Effector CD4-positive, alpha-beta T cell (primary cell): Measurements from ENCODE around the gene CMTM3.
"Not testable (repeated sequence)": the region's sequence is repeated elsewhere in the genome, so short reads cannot be mapped to it uniquely, and the experiment has no call there.

Experiments
- DNase-seq: peaks from one replicate; pipeline ENCODE4 v3.0.0-alpha.2; 2020

The CMTM3 gene

DNA sequence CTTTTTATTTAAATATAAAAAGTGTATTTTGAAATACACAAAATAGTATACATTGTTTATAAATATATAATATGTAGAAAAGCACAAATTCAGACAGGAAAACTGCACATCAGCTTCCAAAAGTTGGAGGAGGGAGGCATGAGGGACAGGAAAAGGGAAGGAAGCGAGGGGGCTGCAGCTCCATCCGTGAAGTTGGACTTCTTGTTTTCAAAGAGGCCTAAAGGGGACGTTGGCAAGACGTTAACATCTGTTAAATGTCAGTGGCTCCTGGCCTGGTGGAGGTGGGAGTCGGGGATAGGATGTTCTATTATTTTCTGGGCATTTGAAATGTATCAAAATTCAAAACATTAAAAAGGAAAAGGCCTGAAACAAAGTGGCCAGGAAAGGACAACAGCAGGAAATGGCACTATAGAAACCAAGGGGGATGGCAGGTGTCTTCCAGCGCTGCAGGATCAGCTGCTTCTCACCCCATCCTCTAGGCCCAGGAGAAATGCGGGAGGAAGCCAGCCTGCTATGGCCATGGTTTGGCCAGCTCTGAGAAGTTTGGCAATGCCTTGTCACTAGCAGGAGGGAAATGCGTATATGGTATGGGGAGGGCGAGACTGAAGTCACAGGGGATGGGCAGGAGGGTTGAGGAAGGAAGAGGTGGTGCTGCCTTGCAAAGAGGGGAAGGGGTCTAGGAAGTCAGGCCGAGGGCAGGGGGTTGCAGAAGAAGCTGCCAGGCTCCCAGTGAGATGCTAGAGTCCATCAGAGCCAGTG lies 18.8 kb upstream of the CMTM3 start:
- DNase-seq = no peak

DNA sequence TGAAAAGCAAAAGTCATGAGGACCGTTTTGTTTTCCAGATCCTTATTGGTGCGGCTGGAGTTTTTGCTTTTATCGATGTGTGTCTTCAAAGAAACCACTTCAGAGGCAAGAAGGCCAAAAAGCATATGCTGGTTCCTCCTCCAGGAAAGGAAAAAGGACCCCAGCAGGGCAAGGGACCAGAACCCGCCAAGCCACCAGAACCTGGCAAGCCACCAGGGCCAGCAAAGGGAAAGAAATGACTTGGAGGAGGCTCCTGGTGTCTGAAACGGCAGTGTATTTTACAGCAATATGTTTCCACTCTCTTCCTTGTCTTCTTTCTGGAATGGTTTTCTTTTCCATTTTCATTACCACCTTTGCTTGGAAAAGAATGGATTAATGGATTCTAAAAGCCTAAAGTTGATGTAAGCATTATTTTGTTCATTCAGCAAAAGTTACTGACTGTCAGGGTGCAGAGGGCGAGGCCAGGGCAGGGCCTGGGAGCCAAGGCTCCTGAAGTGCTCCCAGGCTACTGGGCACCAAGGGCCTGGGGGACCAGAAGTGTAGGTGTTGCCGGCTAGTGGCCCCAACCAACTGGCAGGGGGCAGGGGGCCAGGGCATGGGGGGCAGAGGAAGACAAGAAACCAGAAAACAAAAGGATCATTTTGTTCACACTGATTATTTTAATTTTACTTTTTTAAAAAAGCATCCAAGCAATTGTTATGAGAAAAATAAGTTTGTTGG lies 16.5 kb upstream of the CMTM3 start:
- DNase-seq = no peak

DNA sequence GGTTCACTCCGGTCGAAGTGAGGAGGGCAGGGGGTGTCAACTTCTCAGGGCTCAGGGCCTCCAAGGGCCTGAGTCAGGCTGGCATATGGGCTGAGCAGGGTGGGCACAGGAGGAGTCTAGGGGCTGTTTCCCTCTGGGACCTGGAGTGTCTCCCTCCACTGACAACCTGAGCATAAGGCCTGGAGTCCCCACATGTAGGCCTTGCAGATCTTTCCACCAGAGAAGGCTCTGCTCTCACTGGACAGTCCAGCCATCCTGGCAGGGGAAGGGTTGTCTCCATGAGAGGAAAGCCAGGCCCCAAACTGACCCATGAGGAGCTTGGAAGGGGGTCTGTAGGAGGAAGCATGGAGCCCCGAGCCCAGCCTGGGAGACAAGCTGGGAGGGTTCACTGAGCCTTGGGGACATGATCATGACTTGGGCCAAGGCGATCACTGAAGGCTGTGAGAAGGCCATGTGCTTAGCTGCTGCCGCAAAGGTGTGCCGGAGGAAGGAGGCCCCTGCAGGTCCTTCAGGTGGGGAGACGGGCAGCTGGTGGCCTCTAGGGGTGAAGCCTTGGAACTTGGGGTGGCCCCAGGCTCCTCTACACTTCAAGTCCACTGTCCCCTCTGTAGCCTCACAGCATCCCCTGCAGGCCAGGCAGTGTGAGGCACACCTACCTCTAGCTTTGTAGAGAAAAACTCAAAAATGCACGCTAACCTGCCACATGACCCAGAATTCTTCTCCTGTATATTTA lies 15.4 kb upstream of the CMTM3 start:
- peak; percentile 47 for DNase-seq

- DNase-seq = no peak
Measured at GRCh38 chr16:66590322-66590721, 14.2 kb upstream of the CMTM3 start.

GRCh38 chr16:66591018-66591417 lies 13.5 kb upstream of the CMTM3 start:
- DNase-seq = no peak

DNA sequence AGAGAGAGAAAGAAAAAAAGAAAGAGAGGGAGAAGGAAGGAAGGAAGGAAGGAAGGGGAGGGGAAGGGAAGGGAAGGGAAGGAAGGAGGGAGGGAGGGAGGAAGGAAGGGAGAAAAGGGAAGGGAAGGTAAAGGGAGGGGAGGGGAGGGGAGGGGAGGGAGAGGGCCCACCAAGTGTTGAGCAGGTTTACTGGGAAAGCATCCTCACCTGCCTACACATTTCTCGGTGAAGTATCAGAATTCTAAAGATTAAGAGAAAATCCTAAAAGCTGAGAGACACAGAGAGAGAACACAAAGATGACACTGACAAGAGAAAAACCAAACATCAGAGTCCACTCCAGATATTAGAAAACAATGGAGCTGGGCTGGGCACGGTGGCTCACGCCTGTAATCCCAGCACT lies 12.3 kb upstream of the CMTM3 start:
- DNase-seq = no peak

GRCh38 chr16:66592814-66593213 lies 11.7 kb upstream of the CMTM3 start:
- no peak for DNase-seq

GRCh38 chr16:66594739-66595138 lies 9.8 kb upstream of the CMTM3 start:
- DNase-seq = no peak

GRCh38 chr16:66596559-66596958 lies 7.9 kb upstream of the CMTM3 start:
- DNase-seq = not testable (repeated sequence)

GRCh38 chr16:66596986-66597848 lies 7.3 kb upstream of the CMTM3 start:
- DNase-seq = no peak

DNA sequence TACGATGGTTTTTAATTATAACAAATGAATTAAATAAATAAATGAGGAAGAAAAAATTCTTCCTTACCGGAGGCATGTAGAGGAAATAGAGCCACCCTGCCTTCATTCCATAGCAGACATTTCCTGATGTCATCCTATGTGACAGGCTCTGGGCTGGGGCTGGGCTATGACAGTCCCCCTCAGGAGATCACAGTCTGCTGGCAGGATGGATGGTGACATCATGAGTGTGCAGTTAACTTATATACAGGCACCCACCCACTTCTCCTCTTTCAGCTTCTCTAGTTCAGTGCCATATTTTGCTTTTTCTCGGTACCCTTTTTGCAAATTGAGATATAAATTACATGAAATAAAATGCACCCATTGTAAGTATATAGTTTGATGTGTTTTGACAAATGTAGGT lies 6.4 kb upstream of the CMTM3 start:
- DNase-seq = no peak

- DNase-seq = no peak
Measured at GRCh38 chr16:66599726-66600125, 4.8 kb upstream of the CMTM3 start.

DNA sequence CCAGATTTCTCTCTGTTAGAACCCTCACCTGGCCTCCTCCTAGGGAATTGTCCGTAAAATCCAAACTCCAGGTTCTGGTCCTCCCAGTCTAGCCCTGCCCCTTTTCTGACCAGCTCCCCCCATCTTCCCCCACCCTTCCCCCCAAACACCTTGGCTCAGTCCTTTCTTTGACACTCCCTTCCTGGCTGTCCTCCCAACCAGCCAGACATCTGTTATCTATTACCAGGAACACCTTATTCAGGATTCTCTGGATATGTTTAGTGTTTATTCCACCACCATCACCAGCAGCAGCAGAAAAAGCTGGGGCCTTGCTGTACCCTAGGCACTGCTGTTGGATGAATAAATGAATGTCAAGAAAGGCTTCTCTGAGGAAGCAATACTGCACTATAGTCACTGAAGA lies 4.0 kb upstream of the CMTM3 start:
- DNase-seq = no peak

DNA sequence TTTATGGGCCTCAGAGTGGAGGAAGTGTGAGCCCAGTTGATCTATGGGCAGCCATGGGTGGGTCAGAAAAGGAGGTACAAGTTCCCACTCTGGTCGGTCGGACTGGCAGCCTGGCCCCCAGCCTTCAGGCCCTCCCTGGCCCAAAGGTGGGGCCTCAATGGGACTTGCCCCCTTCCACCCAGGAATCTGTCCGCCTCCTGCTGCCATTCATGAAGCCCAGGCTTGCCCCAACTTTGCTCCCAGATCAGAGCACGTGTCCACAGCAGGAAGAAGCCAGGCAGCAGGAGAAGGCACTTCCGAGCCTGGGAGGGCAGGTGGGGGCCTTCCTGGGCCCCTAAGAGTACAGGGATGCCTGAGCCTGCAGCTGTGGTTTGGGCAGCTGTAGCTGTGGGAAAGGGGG lies 3.0 kb upstream of the CMTM3 start:
- DNase-seq = no peak

- DNase-seq = peak; percentile 60
Measured at GRCh38 chr16:66603537-66604375, 748 bp upstream of the CMTM3 start.

GRCh38 chr16:66605177-66605978 lies 874 bp downstream of the CMTM3 start:
- peak; percentile 27 for DNase-seq

DNA sequence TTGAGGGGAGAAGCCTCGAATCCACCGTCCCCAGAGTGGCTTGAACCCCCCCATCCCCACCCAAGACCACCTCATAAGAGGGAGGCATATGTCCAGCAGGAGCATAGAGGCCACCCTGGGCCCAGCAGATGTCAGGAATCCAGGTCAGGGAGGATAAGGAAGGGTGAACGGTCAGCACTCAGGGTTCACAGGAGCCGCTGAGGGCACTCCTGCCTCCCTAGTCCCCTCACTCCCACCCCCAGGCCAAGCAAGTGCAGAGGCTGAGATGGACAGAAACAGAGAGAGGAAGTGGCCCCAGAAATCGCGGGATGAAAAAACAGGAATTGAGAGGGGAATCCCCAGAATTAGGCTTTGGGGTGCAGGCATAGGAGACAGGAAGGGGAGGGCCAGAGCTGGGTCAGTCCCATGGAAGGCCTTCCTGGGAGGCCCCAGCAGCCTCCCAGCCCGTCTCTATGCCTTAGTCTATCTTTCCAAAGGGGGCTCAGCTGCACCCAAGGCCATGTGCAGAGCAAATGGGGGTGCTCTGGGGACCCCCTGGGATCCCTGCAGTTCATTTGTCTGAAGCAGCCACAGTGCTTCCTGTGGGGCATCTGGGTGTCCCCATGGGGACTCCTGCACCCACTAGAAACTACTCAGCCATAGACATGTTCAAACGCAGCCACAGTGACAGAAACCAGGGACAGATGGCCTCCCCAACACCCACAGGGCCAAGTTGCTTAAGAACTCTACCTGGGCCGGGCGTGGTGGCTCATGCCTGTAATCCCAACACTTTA lies 1.7 kb downstream of the CMTM3 start:
- no peak for DNase-seq

DNA sequence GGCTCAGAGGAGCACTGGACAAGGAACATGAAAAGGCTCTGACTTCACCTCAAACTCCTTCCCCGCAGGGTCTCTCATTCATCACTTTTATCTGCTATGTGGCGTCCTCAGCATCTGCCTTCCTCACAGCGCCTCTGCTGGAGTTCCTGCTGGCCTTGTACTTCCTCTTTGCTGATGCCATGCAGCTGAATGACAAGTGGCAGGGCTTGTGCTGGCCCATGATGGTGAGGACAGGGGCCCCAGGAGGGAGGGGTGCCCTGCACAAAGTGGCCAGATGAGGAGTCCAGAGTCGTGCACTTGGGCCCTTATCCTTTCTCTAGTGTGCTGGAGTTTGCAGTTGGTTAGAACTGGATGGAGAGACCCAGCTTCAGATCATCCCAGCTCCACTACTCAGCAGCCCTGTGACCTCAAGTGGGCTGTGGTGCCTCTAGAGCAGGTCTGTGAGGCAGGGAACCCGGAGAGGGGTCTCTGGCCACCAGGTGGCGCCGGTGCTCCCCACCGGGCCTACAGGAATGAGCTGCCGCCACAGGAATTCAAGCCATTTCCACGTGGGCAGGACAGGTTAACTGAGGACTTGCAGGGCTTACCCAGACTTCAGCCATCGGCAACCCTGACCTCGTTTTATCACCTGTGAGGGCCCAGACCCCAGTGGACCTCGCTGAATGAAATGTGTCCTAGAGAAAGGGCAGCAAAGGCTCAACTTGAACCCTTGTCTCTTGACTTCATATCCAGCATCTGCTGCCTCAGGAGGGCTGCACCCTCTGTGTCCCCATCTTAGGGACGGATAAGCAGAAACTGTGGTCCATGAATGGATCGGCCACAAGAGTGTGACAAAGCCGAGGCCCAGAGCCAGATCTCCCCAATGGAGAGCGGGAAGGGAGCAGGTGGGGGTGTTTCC lies 4.0 kb downstream of the CMTM3 start:
- DNase-seq = peak; percentile 79

GRCh38 chr16:66609139-66609510 lies 4.6 kb downstream of the CMTM3 start:
- no peak for DNase-seq
